Measurements from ENCODE around the gene LGALS9.
"Not testable (repeated sequence)": the region's sequence is repeated elsewhere in the genome, so short reads cannot be mapped to it uniquely, and the experiment has no call there.

Gene LGALS9

DNA sequence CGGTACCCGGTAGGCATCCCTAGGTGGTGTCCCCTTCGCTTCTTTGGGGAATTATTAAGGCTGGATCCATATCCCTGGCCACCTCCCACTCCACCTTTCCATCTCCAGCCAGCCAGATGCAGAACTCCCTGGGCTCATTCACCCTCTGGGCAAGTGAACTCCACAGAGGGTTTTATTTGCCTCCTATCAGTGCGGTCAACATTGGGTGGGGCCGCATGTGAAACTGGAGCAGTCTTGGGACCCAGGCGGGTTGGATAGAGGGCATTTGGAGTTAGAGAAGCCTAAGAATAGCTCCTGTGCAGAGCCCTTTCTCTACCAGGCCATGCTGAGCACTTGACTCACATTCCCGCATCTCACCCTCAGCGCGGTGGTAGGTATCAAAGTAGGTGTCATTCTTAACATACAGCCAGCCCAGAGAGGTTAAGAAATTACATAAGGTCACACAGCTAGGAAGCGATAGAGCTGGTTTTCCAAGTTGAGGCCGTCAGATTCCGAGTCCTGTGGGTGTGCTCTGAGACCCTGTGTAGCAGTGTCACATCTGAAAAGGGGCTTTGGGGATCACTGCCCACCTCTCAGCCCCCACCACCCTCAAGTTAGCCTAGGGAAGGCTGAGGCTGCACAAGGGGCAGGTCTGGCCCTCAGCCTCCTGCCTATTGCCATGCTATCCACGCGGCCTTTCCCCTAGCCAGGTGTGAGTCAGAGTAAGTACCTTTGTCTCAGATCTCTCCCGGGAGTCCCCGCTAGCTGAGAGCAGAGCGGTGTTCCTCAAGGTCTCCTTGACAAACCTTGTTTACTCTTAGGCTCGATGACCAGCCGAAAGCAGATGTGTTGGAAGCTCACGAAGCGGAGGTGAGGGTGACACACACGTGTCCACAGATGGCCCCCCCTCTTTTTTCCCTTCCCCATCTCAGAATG, 26.9 kb upstream of the LGALS9 start:
- FAIRE-seq: no peak

- no peak for FAIRE-seq
Measured at GRCh38 chr17:27605409-27605808, 25.6 kb upstream of the LGALS9 start.

DNA sequence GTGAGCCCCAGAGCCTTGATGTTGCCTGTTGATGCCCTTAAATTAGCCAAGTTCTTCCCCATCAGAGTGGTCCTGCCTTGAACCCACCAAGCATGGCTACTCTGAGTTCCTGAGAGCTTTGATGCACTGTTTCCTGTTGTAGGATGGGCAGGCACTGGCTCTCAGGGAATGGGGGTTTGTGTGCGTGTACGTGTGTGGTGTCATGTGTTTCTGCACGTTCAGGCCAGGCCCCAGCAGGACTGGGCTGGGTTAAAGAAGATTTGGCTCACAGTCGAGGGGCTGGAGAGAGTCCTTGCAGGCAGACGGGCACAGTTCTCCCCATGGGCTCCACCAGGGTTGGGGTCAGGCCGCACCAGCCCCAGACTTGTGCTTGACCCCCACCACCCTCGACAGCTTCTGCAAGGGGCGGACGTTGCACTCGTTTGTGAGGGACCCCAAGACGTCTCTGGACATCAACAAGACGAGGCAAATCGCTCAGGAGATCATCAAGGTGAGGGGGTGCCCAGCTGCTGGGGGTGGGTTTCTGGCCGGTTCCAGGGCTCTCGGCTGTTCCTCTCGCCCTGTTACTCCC, 23.4 kb upstream of the LGALS9 start:
- FAIRE-seq: no peak

- FAIRE-seq: no peak
Measured at GRCh38 chr17:27608328-27609230, 22.4 kb upstream of the LGALS9 start.

GRCh38 chr17:27609611-27610303, 21.2 kb upstream of the LGALS9 start:
- no peak for FAIRE-seq

GRCh38 chr17:27610304-27610677, 20.7 kb upstream of the LGALS9 start:
- FAIRE-seq: no peak

DNA sequence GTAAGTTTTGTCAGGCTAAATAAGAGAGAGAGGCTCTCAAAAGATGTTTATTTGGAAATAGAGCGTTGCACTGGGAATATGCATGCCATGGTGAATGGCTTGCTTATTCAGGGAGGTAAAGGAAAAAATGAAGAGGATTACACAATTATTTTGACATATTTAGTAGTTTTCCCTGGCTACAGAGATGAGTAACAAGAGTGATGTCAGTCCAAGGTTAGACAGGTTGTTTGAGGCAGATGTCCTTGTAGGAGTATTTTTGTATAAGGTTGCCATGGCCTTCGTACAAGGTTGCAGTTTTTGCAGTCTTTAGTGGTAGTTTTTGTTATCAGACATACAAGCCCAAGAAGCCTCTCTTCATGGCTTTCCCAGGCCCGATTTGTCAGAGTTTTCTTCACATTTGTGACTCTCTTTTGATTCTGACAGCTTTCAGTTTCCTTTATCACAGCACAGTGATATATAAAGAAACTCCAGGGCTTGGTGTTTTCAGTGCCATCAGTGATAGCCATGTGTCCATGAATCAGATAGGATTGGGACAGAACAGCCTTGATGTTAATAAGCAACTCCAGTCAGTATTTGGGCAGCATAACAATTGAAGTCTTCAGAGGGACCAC, 18.7 kb upstream of the LGALS9 start:
- no peak for FAIRE-seq

GRCh38 chr17:27613433-27613832, 17.6 kb upstream of the LGALS9 start:
- no peak for FAIRE-seq

- no peak for FAIRE-seq
Measured at GRCh38 chr17:27615121-27615520, 15.9 kb upstream of the LGALS9 start.

DNA sequence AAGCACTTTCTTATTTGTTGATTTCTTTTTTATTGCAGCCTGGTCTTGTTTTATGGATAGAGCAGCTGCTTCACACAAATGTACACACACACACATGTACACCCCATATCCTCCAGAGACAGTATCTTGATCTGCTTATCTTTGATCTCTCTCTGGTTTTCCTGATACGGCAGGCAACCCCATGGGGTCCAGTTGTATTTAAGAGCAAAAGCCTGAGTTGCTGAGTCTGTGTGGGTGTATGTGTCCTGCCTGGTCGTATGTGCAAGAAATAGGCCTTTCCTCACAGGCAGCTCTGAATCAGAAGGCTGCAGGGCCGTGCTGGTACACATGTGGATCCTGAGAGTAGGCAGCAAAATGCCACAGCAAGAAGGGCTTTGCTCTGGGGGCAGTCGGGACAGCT, 14.6 kb upstream of the LGALS9 start:
- FAIRE-seq: no peak

- no peak for FAIRE-seq
Measured at GRCh38 chr17:27618417-27618816, 12.6 kb upstream of the LGALS9 start.

- FAIRE-seq: no peak
Measured at GRCh38 chr17:27620721-27621120, 10.3 kb upstream of the LGALS9 start.

DNA sequence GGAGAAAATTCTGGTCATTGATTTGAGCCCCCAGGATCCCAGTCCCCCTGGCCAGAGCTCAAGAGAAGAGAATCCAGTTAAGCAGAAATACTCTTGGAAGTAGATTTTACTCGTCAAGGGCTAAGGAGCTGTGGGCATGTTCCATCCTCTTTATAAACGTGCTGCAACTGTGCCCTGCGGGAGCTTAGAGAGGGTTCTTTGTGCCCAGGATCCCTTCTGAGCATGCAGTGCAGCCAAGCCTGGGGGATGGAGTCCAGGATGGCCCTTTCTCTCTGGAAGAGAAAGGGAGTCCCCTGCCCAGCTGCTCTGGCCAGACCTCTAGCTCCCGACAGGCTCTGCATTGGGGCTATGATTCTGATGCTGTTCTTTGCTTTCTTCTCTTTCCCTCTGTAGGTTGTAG, 9.5 kb upstream of the LGALS9 start:
- FAIRE-seq: no peak

GRCh38 chr17:27621942-27622559, 8.9 kb upstream of the LGALS9 start:
- FAIRE-seq: no peak

DNA sequence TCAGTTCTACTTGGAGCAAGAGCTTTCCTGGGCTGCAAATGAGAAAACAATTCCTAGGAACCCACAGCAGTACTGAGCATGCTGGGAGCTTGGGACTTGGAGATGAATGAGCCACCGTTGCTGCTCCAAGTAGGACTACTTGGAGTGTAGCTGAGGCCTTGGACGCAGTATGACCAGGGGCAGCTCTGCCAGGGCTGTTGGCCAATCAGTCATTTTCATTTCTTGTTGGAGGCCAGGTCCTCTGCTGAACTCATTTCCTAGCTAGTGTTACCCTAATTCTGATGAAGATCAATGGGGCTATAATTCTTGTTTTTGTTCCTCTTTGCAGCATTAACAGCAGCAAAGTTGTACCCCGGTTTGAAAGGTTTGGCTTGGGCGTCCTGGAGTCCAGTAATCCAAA, 8.0 kb upstream of the LGALS9 start:
- FAIRE-seq: no peak

- no peak for FAIRE-seq
Measured at GRCh38 chr17:27623614-27624013, 7.4 kb upstream of the LGALS9 start.

DNA sequence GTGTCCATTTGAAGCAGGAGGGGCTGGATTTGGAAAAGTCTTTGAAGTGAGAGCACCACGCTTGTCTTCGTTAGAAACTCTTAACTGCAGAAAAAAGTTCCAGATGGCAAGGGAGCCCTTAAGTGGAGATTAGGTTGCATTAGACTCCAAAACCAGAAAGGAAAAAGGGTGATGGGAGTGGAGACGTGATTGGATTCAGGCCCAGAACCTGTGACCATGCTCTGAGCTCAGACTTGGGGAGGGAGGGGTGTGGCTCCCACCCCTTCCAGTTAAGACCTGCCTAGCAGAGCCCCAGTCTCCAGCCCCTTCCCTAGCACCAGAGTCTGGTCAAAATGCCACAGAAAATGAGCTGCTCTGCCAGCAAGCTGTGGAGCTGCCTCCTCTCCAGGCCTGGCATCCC, 6.4 kb upstream of the LGALS9 start:
- FAIRE-seq: no peak

DNA sequence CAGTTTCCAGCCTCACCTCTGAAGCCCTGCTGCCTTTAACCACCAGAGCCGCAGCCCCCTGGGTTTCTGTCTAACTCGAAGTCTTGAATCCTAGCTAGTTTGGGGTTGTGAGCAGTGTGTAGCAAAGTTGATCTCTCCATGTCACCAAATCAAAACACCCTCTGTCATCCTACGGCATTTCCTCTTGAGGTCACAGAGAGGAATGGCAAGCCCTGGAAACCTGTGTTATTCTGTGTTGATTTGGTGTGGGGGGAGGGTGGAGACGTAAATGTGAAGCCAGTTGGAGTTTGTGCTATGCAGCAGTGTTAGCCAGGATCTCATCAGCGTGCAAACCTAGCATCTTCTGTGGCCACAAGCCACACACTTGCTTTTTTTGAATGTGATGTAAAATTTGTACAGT, 5.1 kb upstream of the LGALS9 start:
- no peak for FAIRE-seq

DNA sequence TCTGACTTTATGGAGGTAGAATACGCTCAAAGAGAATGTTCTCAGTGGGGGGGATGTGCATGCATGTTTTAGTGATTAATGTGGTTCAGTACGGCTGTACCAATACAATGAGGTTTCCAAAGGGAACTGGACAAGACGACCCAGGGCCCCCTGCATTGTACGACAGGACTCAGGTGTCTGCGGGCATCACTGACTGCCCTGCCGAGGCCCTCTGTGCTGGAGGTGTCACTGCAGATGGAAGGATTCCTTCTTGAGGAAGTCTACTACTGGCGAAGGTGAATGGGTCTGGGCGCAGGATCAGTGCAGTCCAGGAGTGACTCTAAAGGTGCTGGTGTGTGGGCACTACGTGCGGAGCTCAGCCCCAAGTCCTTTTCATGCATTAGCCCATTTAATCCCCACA, 3.5 kb upstream of the LGALS9 start:
- FAIRE-seq: no peak

GRCh38 chr17:27628376-27628775, 2.6 kb upstream of the LGALS9 start:
- FAIRE-seq: no peak

DNA sequence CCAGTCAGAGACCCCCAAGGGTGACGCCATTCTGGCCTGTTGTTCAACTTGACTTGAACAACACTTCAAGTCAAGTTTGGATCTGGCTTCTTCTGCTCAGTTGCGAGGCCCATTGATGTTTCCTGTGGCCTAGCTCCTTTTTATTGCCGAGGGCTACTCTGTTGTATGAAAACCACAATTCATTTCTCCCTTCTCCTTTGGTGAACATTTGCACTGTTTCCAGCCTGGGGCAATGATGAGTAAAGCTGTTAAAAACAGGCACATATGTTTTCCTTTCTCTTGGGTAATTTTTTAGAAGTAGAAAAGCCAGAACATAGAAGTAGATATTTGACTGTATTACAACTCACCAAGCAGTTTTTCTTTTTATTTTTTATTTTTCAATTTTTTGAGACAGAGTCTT, 1.7 kb upstream of the LGALS9 start:
- FAIRE-seq: not testable (repeated sequence)

DNA sequence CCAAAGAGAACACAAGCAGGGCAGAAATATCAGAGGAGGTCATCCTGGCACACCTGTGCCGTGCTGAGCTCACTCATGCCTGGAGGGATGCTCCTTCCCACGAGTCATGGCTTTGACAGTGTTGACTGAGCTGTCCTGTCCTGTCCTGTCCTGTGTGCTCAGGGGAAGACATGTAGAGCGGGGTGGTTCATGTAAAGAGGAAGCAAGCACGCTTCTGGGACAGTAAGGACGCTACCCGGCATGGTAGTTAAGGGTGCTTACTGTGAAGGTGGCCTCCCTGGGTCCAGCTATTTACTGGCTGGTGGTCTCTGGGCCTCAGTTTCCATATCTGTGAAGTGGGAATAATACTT, 398 bp downstream of the LGALS9 start:
- no peak for FAIRE-seq
